GM23338 (cell line): ENCODE data around the gene SLAMF8. TPM values are rescaled to one million over a fixed set of nuclear protein-coding genes. Genes with fewer than 3 reads are reported as not detected.

ENCODE experiments used
- ATAC-seq: fragments of 200-7000 bp; cut with Tn5 transposase; 3 replicates; pipeline ENCODE4 v1.9.1; 2020
- DNase-seq: peaks from one replicate; pipeline ENCODE4 v3.0.0-alpha.2; 2015; ENCODE audit warnings: low spot score
- H2AFZ ChIP-seq: fragments of 200-600 bp; sonication (generic); 2 replicates; pipeline ENCODE4 v1.8.0; 2016; ENCODE audit warnings: antibody characterized with exemption, mild to moderate bottlenecking, moderate library complexity
- H3F3A ChIP-seq: fragments of 200-600 bp; sonication (generic); replicated peaks from 2 replicates; pipeline ENCODE4 v1.8.0; 2017; ENCODE audit warnings: antibody characterized with exemption, mixed run types, low read depth
- H3K27ac ChIP-seq: fragments of 200-600 bp; sonication (generic); 2 replicates; pipeline ENCODE4 v1.6.1; 2016; ENCODE audit warnings: low read depth
- H3K27me3 ChIP-seq: fragments of 200-600 bp; sonication (generic); 2 replicates; pipeline ENCODE4 v1.8.0; 2016; ENCODE audit warnings: mild to moderate bottlenecking, mixed run types, moderate library complexity; ENCODE audit not compliant: insufficient read depth
- H3K36me3 ChIP-seq: fragments of 200-600 bp; sonication (generic); 2 replicates; pipeline ENCODE4 v1.8.0; 2016; ENCODE audit warnings: mild to moderate bottlenecking; ENCODE audit not compliant: insufficient read depth
- H3K4me1 ChIP-seq: fragments of 200-600 bp; sonication (generic); 2 replicates; pipeline ENCODE4 v1.8.0; 2016; ENCODE audit warnings: mild to moderate bottlenecking, moderate library complexity; ENCODE audit not compliant: insufficient read depth
- H3K4me2 ChIP-seq: fragments of 200-600 bp; sonication (generic); 2 replicates; pipeline ENCODE4 v1.7.1; 2017; ENCODE audit warnings: mixed run types
- H3K4me3 ChIP-seq: fragments of 200-600 bp; sonication (generic); 2 replicates; pipeline ENCODE4 v1.6.1; 2016; ENCODE audit warnings: mixed run types
- H3K79me2 ChIP-seq: fragments of 200-600 bp; sonication (generic); replicated peaks from 2 replicates; pipeline ENCODE4 v1.8.0; 2017; ENCODE audit warnings: mild to moderate bottlenecking; ENCODE audit not compliant: insufficient read depth
- H3K9me2 ChIP-seq: fragments of 200-600 bp; sonication (generic); 2 replicates; pipeline ENCODE4 v1.8.0; 2017; ENCODE audit not compliant: insufficient read depth
- H4K20me1 ChIP-seq: fragments of 200-600 bp; sonication (generic); replicated peaks from 2 replicates; pipeline ENCODE4 v1.8.0; 2017; ENCODE audit warnings: mild to moderate bottlenecking; ENCODE audit not compliant: insufficient read depth
- H3K27ac Mint-ChIP-seq: 2 replicates; pipeline ENCODE4 v1.8.0; 2020; ENCODE audit warnings: inconsistent platforms, mild to moderate bottlenecking, moderate library complexity, mixed read lengths
- H3K27me3 Mint-ChIP-seq: 3 replicates; pipeline ENCODE4 v1.8.0; 2022; ENCODE audit warnings: low read depth, mild to moderate bottlenecking, moderate library complexity, mixed read lengths, inconsistent platforms; ENCODE audit not compliant: insufficient read depth, poor library complexity
- H3K36me3 Mint-ChIP-seq: 3 replicates; pipeline ENCODE4 v1.8.0; 2021; ENCODE audit warnings: low read depth, mild to moderate bottlenecking, inconsistent platforms, moderate library complexity, mixed read lengths
- H3K4me1 Mint-ChIP-seq: 3 replicates; pipeline ENCODE4 v1.8.0; 2020; ENCODE audit warnings: mild to moderate bottlenecking, inconsistent platforms, mixed read lengths
- H3K4me3 Mint-ChIP-seq: 3 replicates; pipeline ENCODE4 v1.8.0; 2021; ENCODE audit warnings: moderate library complexity, mild to moderate bottlenecking, inconsistent platforms, mixed read lengths
- H3K9me3 Mint-ChIP-seq: 3 replicates; pipeline ENCODE4 v1.8.0; 2020; ENCODE audit warnings: moderate library complexity, mild to moderate bottlenecking, inconsistent platforms, mixed read lengths
- CREB1 ChIP-seq: fragments of 250-450 bp; sonication (Bioruptor Pico); IDR thresholded peaks from 2 replicates; pipeline ENCODE4 v1.5.0; 2020; ENCODE audit warnings: low read depth, mild to moderate bottlenecking, moderate library complexity
- EZH2 ChIP-seq: fragments of 200-600 bp; sonication (generic); IDR thresholded peaks from one replicate; pipeline ENCODE4 v1.8.0; 2017; ENCODE audit warnings: antibody characterized with exemption, mild to moderate bottlenecking, low read depth; ENCODE audit not compliant: unreplicated experiment
- EZH2phosphoT487 ChIP-seq: fragments of 200-600 bp; sonication (generic); IDR thresholded peaks from one replicate; pipeline ENCODE4 v1.8.1; 2018; ENCODE audit warnings: antibody characterized with exemption; ENCODE audit not compliant: unreplicated experiment
- JUNB ChIP-seq: IDR thresholded peaks from one replicate; pipeline ENCODE4 v1.6.1; 2016; ENCODE audit warnings: antibody characterized with exemption; ENCODE audit not compliant: unreplicated experiment
- NANOG ChIP-seq: IDR thresholded peaks from 2 replicates; pipeline ENCODE4 v1.6.1; 2016; ENCODE audit warnings: antibody characterized with exemption, borderline replicate concordance
- ZNF114 ChIP-seq: fragments of 250-450 bp; sonication (Bioruptor Pico); IDR thresholded peaks from 2 replicates; pipeline ENCODE4 v1.5.0; 2020; ENCODE audit warnings: mild to moderate bottlenecking, moderate library complexity
- ZNF331 ChIP-seq: fragments of 250-450 bp; sonication (Bioruptor Pico); IDR thresholded peaks from 2 replicates; pipeline ENCODE4 v1.5.0; 2020; ENCODE audit warnings: low read depth, mild to moderate bottlenecking, moderate library complexity
- polyA plus RNA-seq: library from polyadenylated mRNA; unstranded; fragments of >200 nt; fragmentation: Nextera tagmentation; extraction: Ambion mirVana; gene quantifications from 2 replicates; pipeline ENCODE4 v1.2.1, GENCODE V29; 2016
- total RNA-seq: library from RNA; depleted of rRNA; stranded (reverse); fragments of >200 nt; shearing (Covaris generic); gene quantifications from 2 replicates; pipeline ENCODE4 v1.2.3, GENCODE V29; 2014
- TF ChIP-seq, protein P1 (sequence below), 2 experiments: fragments of 200-600 bp in 1 of 2; sonication (generic) in 1 of 2; conservative IDR thresholded peaks; 2 replicates each; pipeline versions ENCODE4 v1.5.1 to v1.6.1; 2016 to 2017; ENCODE audit warnings: antibody characterized with exemption in 2 of 2, low read depth in 2 of 2, mild to moderate bottlenecking in 2 of 2, moderate library complexity in 1 of 2
- TF ChIP-seq, protein P2 (sequence below): IDR thresholded peaks from one replicate; pipeline ENCODE4 v1.6.1; 2018; ENCODE audit warnings: antibody characterized with exemption; ENCODE audit not compliant: unreplicated experiment
- TF ChIP-seq, protein P3 (sequence below): IDR thresholded peaks from 2 replicates; pipeline ENCODE4 v1.6.1; 2016; ENCODE audit warnings: antibody characterized with exemption

The SLAMF8 gene
- total and polyA plus RNA-seq, 2 experiments from 2014 or later: not detected

DNA sequence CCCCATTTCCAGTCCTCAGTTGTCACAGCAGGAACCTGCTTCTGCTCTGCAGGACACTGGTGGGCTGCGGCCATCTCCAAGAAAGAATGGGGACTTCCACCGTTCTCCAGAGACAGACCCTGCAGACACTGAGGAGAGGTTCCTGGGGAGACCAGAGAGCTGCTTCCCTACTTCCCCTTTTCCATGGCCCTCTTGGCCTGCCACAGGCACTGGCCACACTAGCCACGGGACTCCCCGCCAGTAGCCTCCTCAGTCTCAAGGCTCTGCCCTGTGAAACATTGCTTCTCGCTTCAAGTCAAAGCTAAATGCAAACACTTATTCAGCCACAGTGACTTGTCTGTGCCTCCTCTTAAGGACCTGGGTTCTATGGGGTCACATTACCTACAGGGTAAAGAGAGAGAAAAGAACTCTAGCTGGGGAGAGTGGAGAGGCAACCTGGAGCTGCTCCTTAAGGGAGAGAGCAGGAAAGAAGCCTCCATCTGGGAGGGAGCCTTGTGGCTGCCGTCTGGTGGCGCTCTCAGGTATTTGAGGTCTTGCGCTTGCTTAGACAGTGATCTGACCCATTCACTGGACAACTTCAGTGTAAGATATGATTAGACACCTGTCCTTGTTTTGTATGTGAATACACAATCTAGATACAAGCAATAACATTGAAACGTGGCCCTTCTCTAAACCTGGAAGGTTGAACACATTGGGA is 5.4 kb upstream of the SLAMF8 start:
- no peaks in the 10 kb centered on the region; the same call in 2 of the 3 replicates for H3K9me3 Mint-ChIP-seq
- Histone ChIP-seq H3K4me1 (no peaks in the 10 kb centered on the region; the same call in 1 of the 2 replicates), H3K27ac (no peak overlapping the region), H4K20me1 (no peaks in the 10 kb centered on the region), H3K4me2 (no peak overlapping the region), H3F3A (no peaks in the 10 kb centered on the region), H3K36me3 (no peaks in the 10 kb centered on the region), H3K27me3 (no peaks in the 10 kb centered on the region), H2AFZ (peak overlapping the region; percentile 87), H3K4me3 (no peak overlapping the region), H3K9me2 (no peaks in the 10 kb centered on the region), H3K79me2 (no peaks in the 10 kb centered on the region)
- H3K4me1 Mint-ChIP-seq: peaks cover 4% of the 10 kb centered on the region; the same call in 2 of the 3 replicates
- ATAC-seq (peak; percentile 89), DNase-seq (peak; percentile 80)
- H3K36me3 Mint-ChIP-seq: no peaks in the 10 kb centered on the region
- TF ChIP-seq, protein P1, sequence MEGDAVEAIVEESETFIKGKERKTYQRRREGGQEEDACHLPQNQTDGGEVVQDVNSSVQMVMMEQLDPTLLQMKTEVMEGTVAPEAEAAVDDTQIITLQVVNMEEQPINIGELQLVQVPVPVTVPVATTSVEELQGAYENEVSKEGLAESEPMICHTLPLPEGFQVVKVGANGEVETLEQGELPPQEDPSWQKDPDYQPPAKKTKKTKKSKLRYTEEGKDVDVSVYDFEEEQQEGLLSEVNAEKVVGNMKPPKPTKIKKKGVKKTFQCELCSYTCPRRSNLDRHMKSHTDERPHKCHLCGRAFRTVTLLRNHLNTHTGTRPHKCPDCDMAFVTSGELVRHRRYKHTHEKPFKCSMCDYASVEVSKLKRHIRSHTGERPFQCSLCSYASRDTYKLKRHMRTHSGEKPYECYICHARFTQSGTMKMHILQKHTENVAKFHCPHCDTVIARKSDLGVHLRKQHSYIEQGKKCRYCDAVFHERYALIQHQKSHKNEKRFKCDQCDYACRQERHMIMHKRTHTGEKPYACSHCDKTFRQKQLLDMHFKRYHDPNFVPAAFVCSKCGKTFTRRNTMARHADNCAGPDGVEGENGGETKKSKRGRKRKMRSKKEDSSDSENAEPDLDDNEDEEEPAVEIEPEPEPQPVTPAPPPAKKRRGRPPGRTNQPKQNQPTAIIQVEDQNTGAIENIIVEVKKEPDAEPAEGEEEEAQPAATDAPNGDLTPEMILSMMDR (conservative IDR thresholded peaks at IDR 0.05; ENCODE audit: low read depth in 2 of 2): peak; percentile 59 to 76
- TF ChIP-seq EZH2: no peak
- H3K27me3 Mint-ChIP-seq: peaks cover 6% of the 10 kb centered on the region
- no peak overlapping the region for H3K4me3 Mint-ChIP-seq
- no peak overlapping the region for H3K27ac Mint-ChIP-seq

DNA sequence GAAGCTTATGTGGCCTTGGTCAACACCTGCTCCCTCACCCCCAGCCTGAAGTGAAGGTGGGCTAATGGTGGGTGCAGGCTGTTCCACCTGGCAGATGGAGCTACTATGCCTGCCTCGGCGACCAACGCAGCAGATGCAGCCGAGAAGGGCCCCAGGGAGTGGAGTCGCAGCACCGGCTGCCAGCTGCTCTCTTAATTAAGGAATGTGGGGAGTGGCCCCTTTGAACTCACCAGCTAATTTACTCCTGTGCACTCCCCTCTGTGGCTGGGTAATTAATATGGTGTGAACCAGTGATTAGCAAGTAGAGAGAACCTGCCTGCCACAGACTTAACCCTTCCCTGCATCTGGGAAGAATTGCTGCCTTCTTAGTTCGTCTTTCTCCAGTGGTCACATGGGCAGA is 3.3 kb upstream of the SLAMF8 start:
- Histone ChIP-seq H3K9me2 (no peaks in the 10 kb centered on the region), H3K79me2 (no peaks in the 10 kb centered on the region), H3F3A (no peaks in the 10 kb centered on the region), H2AFZ (peak overlapping the region; percentile 59; the same call in 1 of the 2 replicates), H3K4me2 (no peak overlapping the region), H3K27ac (no peak overlapping the region), H3K27me3 (no peaks in the 10 kb centered on the region), H4K20me1 (no peaks in the 10 kb centered on the region), H3K4me3 (no peak overlapping the region), H3K36me3 (no peaks in the 10 kb centered on the region), H3K4me1 (no peaks in the 10 kb centered on the region; the same call in 1 of the 2 replicates)
- no peaks in the 10 kb centered on the region; the same call in 2 of the 3 replicates for H3K9me3 Mint-ChIP-seq
- H3K27ac Mint-ChIP-seq: no peak overlapping the region
- H3K4me3 Mint-ChIP-seq: no peak overlapping the region
- peaks cover 8% of the 10 kb centered on the region for H3K27me3 Mint-ChIP-seq
- DNase-seq (no peak), ATAC-seq (no peak)
- H3K36me3 Mint-ChIP-seq: no peaks in the 10 kb centered on the region
- H3K4me1 Mint-ChIP-seq: peaks cover 2% of the 10 kb centered on the region; the same call in 2 of the 3 replicates
- TF ChIP-seq EZH2phosphoT487 (no peak), CREB1 (CRISPR knock-in tag) (no peak), EZH2 (no peak), ZNF331 (CRISPR knock-in tag) (no peak), ZNF114 (CRISPR knock-in tag) (no peak), JUNB (no peak), NANOG (no peak)
- TF ChIP-seq, protein P2, sequence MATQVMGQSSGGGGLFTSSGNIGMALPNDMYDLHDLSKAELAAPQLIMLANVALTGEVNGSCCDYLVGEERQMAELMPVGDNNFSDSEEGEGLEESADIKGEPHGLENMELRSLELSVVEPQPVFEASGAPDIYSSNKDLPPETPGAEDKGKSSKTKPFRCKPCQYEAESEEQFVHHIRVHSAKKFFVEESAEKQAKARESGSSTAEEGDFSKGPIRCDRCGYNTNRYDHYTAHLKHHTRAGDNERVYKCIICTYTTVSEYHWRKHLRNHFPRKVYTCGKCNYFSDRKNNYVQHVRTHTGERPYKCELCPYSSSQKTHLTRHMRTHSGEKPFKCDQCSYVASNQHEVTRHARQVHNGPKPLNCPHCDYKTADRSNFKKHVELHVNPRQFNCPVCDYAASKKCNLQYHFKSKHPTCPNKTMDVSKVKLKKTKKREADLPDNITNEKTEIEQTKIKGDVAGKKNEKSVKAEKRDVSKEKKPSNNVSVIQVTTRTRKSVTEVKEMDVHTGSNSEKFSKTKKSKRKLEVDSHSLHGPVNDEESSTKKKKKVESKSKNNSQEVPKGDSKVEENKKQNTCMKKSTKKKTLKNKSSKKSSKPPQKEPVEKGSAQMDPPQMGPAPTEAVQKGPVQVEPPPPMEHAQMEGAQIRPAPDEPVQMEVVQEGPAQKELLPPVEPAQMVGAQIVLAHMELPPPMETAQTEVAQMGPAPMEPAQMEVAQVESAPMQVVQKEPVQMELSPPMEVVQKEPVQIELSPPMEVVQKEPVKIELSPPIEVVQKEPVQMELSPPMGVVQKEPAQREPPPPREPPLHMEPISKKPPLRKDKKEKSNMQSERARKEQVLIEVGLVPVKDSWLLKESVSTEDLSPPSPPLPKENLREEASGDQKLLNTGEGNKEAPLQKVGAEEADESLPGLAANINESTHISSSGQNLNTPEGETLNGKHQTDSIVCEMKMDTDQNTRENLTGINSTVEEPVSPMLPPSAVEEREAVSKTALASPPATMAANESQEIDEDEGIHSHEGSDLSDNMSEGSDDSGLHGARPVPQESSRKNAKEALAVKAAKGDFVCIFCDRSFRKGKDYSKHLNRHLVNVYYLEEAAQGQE: no peak
- TF ChIP-seq, protein P3, sequence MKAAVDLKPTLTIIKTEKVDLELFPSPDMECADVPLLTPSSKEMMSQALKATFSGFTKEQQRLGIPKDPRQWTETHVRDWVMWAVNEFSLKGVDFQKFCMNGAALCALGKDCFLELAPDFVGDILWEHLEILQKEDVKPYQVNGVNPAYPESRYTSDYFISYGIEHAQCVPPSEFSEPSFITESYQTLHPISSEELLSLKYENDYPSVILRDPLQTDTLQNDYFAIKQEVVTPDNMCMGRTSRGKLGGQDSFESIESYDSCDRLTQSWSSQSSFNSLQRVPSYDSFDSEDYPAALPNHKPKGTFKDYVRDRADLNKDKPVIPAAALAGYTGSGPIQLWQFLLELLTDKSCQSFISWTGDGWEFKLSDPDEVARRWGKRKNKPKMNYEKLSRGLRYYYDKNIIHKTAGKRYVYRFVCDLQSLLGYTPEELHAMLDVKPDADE: no peak
